WI38 (cell line): ENCODE data around the gene HHAT.

Experiments
- H3K4me3 ChIP-seq: 2 replicates; pipeline ENCODE4 v1.5.1; 2011; ENCODE audit warnings: low read depth, mild to moderate bottlenecking, control low read depth, low read length
- TF ChIP-seq, protein P1 (sequence below): IDR thresholded peaks from 2 replicates; pipeline ENCODE4 v1.5.1; 2012; ENCODE audit warnings: low read depth, mild to moderate bottlenecking, control low read depth, low read length

Gene HHAT

DNA sequence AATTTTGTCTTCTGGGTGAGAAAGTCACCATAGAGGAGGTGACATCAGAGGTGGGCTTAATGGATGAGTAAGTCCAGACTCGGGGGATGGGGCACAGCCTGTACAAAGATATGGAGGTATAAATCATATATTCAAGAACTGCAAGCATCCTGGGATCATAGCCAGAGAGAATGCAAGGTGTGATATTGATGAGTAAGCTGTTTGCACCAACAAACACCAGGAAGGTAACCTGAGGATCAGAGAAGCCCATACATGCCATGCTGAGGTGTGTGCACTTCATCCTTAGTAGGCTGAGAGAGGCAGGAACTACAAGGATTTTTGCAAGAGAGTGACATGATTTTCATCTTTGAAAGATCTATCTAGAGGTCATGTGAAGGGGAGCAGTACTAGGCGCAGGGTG, 306.4 kb downstream of the HHAT start:
- TF ChIP-seq, protein P1, sequence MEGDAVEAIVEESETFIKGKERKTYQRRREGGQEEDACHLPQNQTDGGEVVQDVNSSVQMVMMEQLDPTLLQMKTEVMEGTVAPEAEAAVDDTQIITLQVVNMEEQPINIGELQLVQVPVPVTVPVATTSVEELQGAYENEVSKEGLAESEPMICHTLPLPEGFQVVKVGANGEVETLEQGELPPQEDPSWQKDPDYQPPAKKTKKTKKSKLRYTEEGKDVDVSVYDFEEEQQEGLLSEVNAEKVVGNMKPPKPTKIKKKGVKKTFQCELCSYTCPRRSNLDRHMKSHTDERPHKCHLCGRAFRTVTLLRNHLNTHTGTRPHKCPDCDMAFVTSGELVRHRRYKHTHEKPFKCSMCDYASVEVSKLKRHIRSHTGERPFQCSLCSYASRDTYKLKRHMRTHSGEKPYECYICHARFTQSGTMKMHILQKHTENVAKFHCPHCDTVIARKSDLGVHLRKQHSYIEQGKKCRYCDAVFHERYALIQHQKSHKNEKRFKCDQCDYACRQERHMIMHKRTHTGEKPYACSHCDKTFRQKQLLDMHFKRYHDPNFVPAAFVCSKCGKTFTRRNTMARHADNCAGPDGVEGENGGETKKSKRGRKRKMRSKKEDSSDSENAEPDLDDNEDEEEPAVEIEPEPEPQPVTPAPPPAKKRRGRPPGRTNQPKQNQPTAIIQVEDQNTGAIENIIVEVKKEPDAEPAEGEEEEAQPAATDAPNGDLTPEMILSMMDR = no peak
- no peak overlapping the region for H3K4me3 ChIP-seq

DNA sequence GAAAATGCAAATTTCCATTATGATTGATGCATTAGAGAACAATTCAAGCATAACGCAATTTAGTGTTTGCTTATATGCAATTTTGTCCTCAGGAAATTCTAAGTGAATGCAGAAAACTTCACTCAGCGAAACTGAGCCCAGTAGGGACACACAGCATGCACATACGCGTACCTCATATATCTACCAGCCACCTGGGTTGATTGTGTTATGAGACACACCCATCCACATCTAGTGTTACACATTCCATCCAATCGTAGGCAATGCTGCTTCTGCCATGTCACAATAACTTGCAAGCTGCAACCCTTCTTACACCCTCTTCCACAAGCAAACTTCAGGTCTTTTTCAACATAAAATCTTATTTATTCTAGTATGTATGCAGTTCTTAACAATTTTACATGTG, 312.9 kb downstream of the HHAT start:
- H3K4me3 ChIP-seq = no peak overlapping the region
- TF ChIP-seq, protein P1 = no peak

DNA sequence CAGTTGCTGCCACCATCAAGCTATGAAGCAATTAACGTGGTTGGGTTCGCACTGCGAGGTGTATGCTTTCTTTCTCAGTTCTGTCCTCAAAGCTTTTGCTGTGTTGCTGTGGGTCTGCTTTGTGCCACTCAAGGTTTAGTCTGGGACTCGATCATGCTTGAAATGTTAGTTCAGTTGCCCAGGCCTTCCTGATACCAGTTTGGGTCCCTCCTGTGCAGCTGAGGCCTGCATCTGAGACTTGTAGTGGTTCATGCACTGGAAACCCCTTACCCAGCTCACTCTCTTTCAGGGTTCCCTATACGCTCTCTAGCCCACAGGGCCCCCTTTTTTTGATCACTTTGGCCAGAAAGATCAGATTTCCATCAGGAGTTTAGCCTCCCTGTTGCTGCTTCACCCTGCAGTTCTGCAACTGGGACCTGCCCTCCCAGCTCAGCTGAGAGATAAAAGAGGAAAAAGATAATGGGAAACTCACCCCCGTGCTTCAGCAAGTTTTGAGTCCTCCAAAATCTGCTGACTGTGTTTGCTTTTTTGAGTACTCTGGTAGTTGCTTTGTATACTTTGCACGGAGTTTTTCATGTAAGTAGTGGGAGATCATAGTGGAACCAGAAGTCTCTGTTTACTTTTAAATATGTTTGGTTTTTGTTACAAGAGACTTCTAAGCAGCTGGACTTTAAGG, 317.0 kb downstream of the HHAT start:
- H3K4me3 ChIP-seq = no peak overlapping the region
- TF ChIP-seq, protein P1 = no peak

DNA sequence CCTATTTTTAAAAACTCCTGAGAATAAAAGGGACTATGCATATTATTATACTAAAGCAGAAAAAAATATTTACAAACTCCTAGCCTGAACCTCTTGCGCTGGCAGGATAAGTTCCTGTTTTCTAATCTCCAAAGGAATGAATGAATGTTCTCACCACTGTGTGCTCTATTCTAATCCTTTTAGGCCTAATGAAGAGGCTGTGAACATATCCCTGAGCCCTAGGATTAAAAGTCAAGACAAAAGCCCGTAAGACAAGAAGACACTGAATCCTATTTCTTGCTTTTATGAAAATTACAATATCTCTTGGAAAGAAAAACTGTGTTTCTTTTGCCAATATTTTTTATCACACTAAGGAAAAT, 317.5 kb downstream of the HHAT start:
- no peak overlapping the region for H3K4me3 ChIP-seq
- TF ChIP-seq, protein P1 = no peak

DNA sequence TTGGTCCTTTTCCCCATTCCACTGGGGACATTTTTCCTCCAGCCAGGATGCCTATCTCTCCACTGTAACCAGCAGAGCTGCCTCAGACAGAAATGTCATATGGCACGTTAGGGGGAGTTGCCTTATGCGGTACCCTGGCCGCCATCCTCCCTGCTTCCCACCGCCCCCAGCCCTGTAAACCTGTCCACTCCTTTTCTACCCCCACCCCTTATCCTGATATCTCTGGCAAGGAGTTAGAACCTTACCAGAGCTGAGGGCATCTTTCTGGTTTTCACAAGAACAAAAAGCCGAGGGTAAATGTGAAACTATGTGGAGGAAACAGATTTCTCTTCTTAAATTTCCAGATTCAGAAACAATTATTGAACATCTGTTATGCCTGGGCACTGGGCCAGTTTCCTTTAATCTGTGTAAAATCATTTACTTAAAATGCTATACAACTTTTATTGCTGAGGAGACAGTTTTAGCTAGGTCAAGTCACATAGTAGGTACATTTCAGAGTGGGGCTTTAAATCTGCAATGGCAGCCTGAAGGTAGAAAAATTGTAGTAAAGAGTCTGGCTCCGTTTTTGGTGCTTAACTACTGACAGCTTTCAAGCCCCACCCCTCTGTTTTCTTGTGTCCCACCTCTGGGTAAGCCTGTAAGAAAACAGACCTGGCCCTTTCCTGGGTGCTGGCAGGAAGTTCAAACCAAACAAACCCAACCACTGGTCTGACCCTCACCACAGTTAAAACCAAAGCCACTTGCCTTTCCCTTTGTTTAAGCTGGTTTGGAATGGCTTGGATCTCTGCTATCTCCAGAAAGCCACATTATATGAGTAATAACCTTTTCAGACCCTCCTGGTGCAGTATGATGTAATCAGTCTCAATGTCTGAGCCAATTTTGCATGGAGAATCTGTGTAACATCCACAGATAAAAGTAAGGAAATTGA, 319.0 kb downstream of the HHAT start:
- H3K4me3 ChIP-seq = no peak overlapping the region
- TF ChIP-seq, protein P1 = no peak

DNA sequence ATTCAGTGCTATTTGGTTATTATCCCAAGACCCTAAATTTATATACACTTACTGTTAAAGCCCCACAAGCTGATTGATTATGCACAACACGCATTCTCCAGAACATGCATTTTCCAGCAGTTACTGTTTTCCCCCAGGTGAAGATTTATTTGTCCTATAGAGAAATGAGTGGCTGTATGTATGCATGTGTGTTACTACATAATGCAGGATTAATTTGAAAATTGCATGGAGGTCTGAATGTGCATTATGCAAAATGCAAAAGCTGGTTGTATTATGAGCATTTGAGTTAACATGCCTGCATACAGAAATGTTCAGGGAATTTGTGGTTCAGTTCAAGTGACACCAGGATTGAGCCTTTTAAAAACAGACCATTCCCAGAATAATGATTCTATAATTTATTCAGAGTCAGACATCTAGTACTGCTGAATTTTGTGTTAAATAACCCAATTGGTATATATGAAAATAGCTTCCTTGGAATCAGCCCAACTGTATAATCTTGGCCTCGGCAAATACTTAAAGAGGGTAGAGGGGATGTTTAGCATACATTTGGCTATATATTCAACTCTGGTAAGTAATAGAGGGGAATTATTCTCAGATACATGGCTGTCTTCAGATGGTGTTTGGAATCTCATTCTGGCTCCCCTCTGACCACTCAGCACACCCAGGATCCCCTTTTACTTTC, 320.0 kb downstream of the HHAT start:
- H3K4me3 ChIP-seq = no peak overlapping the region
- TF ChIP-seq, protein P1 = no peak

DNA sequence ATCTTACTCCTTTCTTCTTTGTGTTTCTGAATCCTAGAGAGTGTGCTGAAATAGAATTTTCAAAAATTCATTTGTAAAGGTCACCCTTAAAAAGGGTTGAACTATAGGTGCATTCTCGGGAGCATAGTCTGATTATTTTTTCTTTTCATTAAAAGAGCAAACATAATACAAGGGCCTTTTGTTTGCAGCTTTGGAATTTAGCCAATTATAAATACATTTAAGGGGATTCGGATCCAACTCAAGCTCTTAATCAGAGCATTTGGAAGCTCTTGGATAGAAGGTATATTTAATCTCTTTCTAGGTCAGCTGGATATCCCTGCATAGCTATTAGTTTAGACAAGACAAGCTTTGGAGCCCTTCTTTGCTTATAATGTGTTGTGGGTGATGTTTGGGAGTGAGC, 321.7 kb downstream of the HHAT start:
- H3K4me3 ChIP-seq = no peak overlapping the region
- TF ChIP-seq, protein P1 = no peak
